SKM-1 treated with dmso at 0.1 percent for 144 hours (cell line): Measurements from ENCODE around the gene ZNF594.
"Not testable (repeated sequence)": the region's sequence is repeated elsewhere in the genome, so short reads cannot be mapped to it uniquely, and the experiment has no call there.

Experiments
- DNase-seq: peaks from one replicate; lab custom pipeline; 2025; ENCODE audit not compliant: unreplicated experiment; lab: John Stamatoyannopoulos, UW

The ZNF594 gene

GRCh38 chr17:5191541-5192417, at the start of gene ZNF594:
TSS of gene ZNF594 (minus strand) at chr17:5191868. CDS start at chr17:5184256, 7,612 bp downstream.
- peak; percentile 76 for DNase-seq

- not testable (repeated sequence) for DNase-seq
Measured at GRCh38 chr17:5239769-5240168, 48.1 kb upstream of the ZNF594 start.

- no peak for DNase-seq
Measured at GRCh38 chr17:5238333-5238732, 46.7 kb upstream of the ZNF594 start.

GRCh38 chr17:5237541-5238016, 45.9 kb upstream of the ZNF594 start:
- peak; percentile 54 for DNase-seq

GRCh38 chr17:5236938-5237540, 45.4 kb upstream of the ZNF594 start:
- DNase-seq, result no peak

- DNase-seq, result peak; percentile 45
Measured at GRCh38 chr17:5234645-5235576, 43.2 kb upstream of the ZNF594 start, which contains the start of gene SCIMP. TSS of gene SCIMP (minus strand) at chr17:5234860. CDS start at chr17:5234755, 105 bp downstream.

GRCh38 chr17:5233492-5233891, 41.8 kb upstream of the ZNF594 start:
- DNase-seq, result not testable (repeated sequence)

GRCh38 chr17:5226940-5227878, 35.5 kb upstream of the ZNF594 start:
- no peak for DNase-seq

- DNase-seq, result peak; percentile 21
Measured at GRCh38 chr17:5225668-5226457, 34.2 kb upstream of the ZNF594 start.

GRCh38 chr17:5221912-5222311, 30.2 kb upstream of the ZNF594 start:
- not testable (repeated sequence) for DNase-seq

- DNase-seq, result no peak
Measured at GRCh38 chr17:5220074-5220473, 28.4 kb upstream of the ZNF594 start.

- DNase-seq, result no peak
Measured at GRCh38 chr17:5219536-5219935, 27.9 kb upstream of the ZNF594 start.

- DNase-seq, result not testable (repeated sequence)
Measured at GRCh38 chr17:5217562-5217961, 25.9 kb upstream of the ZNF594 start.

- DNase-seq, result no peak
Measured at GRCh38 chr17:5211458-5211857, 19.8 kb upstream of the ZNF594 start.

- DNase-seq, result no peak
Measured at GRCh38 chr17:5210614-5211252, 19.1 kb upstream of the ZNF594 start.

GRCh38 chr17:5210091-5210490, 18.4 kb upstream of the ZNF594 start:
- DNase-seq, result no peak

GRCh38 chr17:5209396-5209795, 17.7 kb upstream of the ZNF594 start:
- no peak for DNase-seq

GRCh38 chr17:5203908-5204294, 12.2 kb upstream of the ZNF594 start:
- no peak for DNase-seq
